ENCODE data around the gene PTRH1.

The PTRH1 gene

GRCh38 chr9:127731938-127732337 lies 16.5 kb upstream of the PTRH1 start:
- Histone ChIP-seq H3K4me1 (peaks cover 0 to 13% (median 7%) of the 10 kb centered on the region in 4 donors), H3K36me3 (peaks cover 0 to 27% (median 21%) of the 10 kb centered on the region in 3 donors), H3K27ac (no peak overlapping the region), H3K9me3 (no peaks in the 10 kb centered on the region), H3K4me3 (no peak overlapping the region), H3K27me3 (no peaks in the 10 kb centered on the region)
- TF ChIP-seq CTCF (IDR thresholded peaks at IDR 0.05): no peak
- DNase-seq: no peak
- intact Hi-C loops (cut with DNase I; ENCODE audit: low total_unique reads): loop anchor here (2.0 kb wide), 1 partner anchor 141 kb away; no protein-coding TSS in a partner anchor

DNA sequence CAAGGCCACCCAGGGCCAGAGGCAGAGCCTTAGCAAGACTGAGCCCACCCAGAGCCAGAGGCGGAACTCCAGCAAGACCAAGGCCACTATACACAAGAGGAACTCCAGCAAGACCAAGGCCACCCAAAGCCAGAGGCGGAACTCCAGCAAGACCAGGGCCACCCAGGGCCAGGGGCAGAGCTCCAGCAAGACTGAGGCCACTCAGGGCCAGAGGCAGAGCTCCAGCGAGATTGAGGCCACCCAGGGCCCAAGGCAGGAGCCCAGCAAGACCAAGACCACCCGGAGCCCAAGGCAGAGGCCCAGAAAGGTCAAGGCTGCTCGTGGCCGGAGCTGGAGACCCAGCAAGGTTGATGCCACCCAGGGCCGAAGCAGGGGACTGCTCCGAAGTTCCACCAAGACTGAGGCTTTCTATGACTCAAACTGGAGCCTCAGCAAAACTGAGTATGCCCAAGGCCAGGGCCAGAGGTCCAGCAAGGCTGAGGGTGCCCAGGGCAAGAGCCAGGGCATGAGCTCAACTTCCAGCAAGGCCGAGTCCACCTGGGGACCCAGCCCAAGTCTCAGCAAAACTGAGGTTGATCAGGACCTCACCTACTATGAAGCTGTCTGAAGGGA lies 15.4 kb upstream of the PTRH1 start:
- DNase-seq: no peak
- intact Hi-C loops (cut with DNase I; ENCODE audit: low total_unique reads): no loop called here
- Histone ChIP-seq H3K4me3 (no peak overlapping the region), H3K9me3 (no peaks in the 10 kb centered on the region), H3K27ac (no peak overlapping the region), H3K4me1 (peaks cover 0 to 13% (median 7%) of the 10 kb centered on the region in 4 donors), H3K27me3 (no peaks in the 10 kb centered on the region), H3K36me3 (peaks cover 0 to 27% (median 21%) of the 10 kb centered on the region in 3 donors)
- TF ChIP-seq CTCF (IDR thresholded peaks at IDR 0.05): no peak

DNA sequence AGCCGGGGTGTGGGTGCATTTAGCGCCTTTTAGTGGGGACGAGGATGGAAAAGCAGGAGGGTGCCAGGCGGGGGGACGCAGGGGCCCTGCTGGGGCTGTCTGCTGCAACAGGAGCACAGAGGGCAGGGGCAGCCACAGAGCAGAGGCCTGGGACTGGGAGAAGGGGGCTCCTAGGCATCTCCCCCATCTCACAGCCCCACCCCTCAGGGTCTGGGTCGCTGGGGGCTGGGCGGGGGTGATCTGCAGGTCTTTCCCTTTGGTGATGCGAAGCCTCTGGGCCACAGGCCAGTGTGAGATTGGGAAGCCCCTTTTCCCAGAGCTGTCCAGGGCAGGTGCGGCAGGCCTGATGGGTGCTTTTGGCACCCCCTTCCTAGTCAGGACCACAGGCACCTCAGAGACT lies 14.8 kb upstream of the PTRH1 start:
- Histone ChIP-seq H3K36me3 (peaks cover 0 to 27% (median 21%) of the 10 kb centered on the region in 3 donors), H3K27me3 (no peaks in the 10 kb centered on the region), H3K4me1 (peaks cover 0 to 13% (median 7%) of the 10 kb centered on the region in 4 donors), H3K27ac (no peak overlapping the region), H3K4me3 (no peak overlapping the region), H3K9me3 (no peaks in the 10 kb centered on the region)
- intact Hi-C loops (cut with DNase I; ENCODE audit: low total_unique reads): no loop called here
- TF ChIP-seq CTCF (IDR thresholded peaks at IDR 0.05): no peak
- no peak for DNase-seq

DNA sequence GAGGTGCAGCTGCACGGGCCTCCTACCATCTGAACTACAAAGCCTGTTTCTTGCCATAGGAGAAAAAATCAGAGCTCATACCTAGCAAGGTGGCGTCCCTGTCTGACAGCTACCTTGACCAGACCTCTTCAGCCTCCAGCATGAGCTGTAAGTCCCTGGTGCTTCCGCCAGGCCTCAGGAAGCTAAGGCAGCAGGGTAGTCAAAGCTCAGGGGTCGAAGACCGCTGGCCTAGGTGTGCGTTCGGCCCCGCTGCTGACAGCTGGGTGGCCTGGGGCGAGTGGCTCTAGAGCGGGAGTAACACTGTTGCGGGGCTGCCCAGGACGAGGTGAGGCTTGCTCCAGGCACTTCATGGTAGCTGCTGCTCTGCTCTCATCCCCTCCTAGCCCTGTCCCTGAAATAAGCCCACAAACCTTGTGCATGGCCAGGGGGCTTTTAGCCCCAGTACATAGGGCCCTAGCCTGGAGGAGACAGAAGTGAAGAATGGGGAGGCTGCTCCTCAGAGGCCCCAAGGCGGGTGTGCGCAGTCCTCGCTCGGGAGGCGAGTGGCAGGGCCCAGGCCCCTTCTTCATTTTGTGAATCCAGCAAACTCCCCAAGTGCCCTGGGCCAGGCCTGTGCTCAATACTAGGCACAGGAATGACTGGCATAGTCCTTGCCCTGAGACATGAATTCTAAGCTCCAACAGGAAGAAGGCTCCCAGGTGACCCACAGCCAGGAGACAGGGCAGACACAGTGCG lies 14.2 kb upstream of the PTRH1 start:
- Histone ChIP-seq H3K27ac (no peak overlapping the region), H3K27me3 (peaks cover 0 to 3% of the 10 kb centered on the region in 2 donors), H3K4me1 (peaks cover 0 to 16% (median 7%) of the 10 kb centered on the region in 4 donors), H3K9me3 (no peaks in the 10 kb centered on the region), H3K36me3 (peaks cover 0 to 27% (median 21%) of the 10 kb centered on the region in 3 donors), H3K4me3 (no peak overlapping the region)
- TF ChIP-seq CTCF (IDR thresholded peaks at IDR 0.05): no peak
- DNase-seq: no peak
- intact Hi-C loops (cut with DNase I; ENCODE audit: low total_unique reads): no loop called here

- no peak for DNase-seq
- Histone ChIP-seq H3K4me3 (no peak overlapping the region), H3K36me3 (peaks cover 0 to 27% (median 21%) of the 10 kb centered on the region in 3 donors), H3K27me3 (peaks cover 0 to 11% of the 10 kb centered on the region in 2 donors), H3K27ac (no peak overlapping the region), H3K9me3 (no peaks in the 10 kb centered on the region), H3K4me1 (peaks cover 0 to 14% (median 6%) of the 10 kb centered on the region in 4 donors)
- TF ChIP-seq CTCF (IDR thresholded peaks at IDR 0.05): no peak
- intact Hi-C loops (cut with DNase I; ENCODE audit: low total_unique reads): no loop called here
These were observed 13.3 kb upstream of the PTRH1 start for GRCh38 chr9:127728808-127729207.
